GM12878 (cell line): ENCODE data around the gene ART4. TPM values are rescaled to one million over a fixed set of nuclear protein-coding genes. Genes with fewer than 3 reads are reported as not detected.

ENCODE experiments used
- ATAC-seq: fragments of 200-7000 bp; cut with Tn5 transposase; 3 replicates; pipeline ENCODE4 v1.9.1; 2020; ENCODE audit warnings: mild to moderate bottlenecking, moderate library complexity
- BruUV-seq: library from RNA; stranded (reverse); fragments of 400-500 nt; replicated peaks from 2 replicates; lab custom pipeline; 2021; lab: Mats Ljungman, UMichigan
- CTCF ChIA-PET: fragments of 300-600 bp; sonication (Branson Sonifier 250); formaldehyde crosslinking; extraction: SDS; loops from one replicate; lab custom pipeline; 2021; ENCODE audit warnings: inconsistent platforms; lab: Yijun Ruan, JAX
- POLR2A ChIA-PET: fragments of 350-600 bp; formaldehyde crosslinking; extraction: SDS; loops from one replicate; lab custom pipeline; 2021; ENCODE audit warnings: inconsistent platforms; lab: Charles Lee
- RAD21 ChIA-PET: fragments of 300-600 bp; sonication (Branson Sonifier 250); formaldehyde crosslinking; loops from one replicate; lab custom pipeline; 2023; ENCODE audit warnings: antibody characterized with exemption; ENCODE audit not compliant: unreplicated experiment; lab: Charles Lee
- SMC1A ChIA-PET: fragments of 300-600 bp; sonication (Branson Sonifier 250); formaldehyde crosslinking; loops from one replicate; lab custom pipeline; 2023; ENCODE audit not compliant: unreplicated experiment, uncharacterized antibody; lab: Charles Lee
- DNase-seq: peaks from one replicate; pipeline ENCODE4 v3.0.0-alpha.2; 2011; ENCODE audit warnings: low read depth, low spot score
- FAIRE-seq: peaks from 3 replicates; lab custom pipeline; 2011; peaks lifted over from hg19 to GRCh38; lab: Jason Lieb, UNC
- H2AFZ ChIP-seq: 2 replicates; pipeline ENCODE4 v1.6.0; 2011; ENCODE audit warnings: low read depth, low read length, control low read depth; ENCODE audit not compliant: control insufficient read depth
- H3K27ac ChIP-seq: 2 replicates; pipeline ENCODE4 v1.5.1; 2011; ENCODE audit warnings: control low read depth; ENCODE audit not compliant: control insufficient read depth, insufficient read depth
- H3K27me3 ChIP-seq, 2 experiments: replicated peaks in 1 of 2; 2 replicates each; pipeline versions ENCODE4 v1.6.0 to v1.6.1; 2011; ENCODE audit warnings: low read length in 1 of 2; ENCODE audit not compliant: control insufficient read depth in 2 of 2, insufficient read depth in 2 of 2
- H3K36me3 ChIP-seq, 2 experiments: 2 replicates each; pipeline ENCODE4 v1.5.1; 2011; ENCODE audit warnings: low read length in 1 of 2; ENCODE audit not compliant: control insufficient read depth in 2 of 2, insufficient read depth in 2 of 2
- H3K4me1 ChIP-seq: 2 replicates; pipeline ENCODE4 v1.6.1; 2011; ENCODE audit warnings: mild to moderate bottlenecking, low read length, moderate library complexity, mixed read lengths; ENCODE audit not compliant: control insufficient read depth, insufficient read depth
- H3K4me2 ChIP-seq: 2 replicates; pipeline ENCODE4 v1.6.0; 2011; ENCODE audit warnings: control low read depth; ENCODE audit not compliant: control insufficient read depth, insufficient read depth
- H3K4me3 ChIP-seq: fragments of 200-600 bp; sonication (generic); 2 replicates; pipeline ENCODE4 v1.5.1; 2016
- H3K79me2 ChIP-seq: 2 replicates; pipeline ENCODE4 v1.6.0; 2011; ENCODE audit warnings: low read length; ENCODE audit not compliant: control insufficient read depth, insufficient read depth
- H3K9ac ChIP-seq: 2 replicates; pipeline ENCODE4 v1.8.0; 2011; ENCODE audit warnings: low read length, control low read depth, mixed read lengths; ENCODE audit not compliant: control insufficient read depth, insufficient read depth
- H3K9me3 ChIP-seq: replicated peaks from 3 replicates; pipeline ENCODE4 v1.5.1; 2011; ENCODE audit warnings: mild to moderate bottlenecking, low read length; ENCODE audit not compliant: control insufficient read depth, insufficient read depth
- H4K20me1 ChIP-seq: 2 replicates; pipeline ENCODE4 v1.6.0; 2011; ENCODE audit not compliant: control insufficient read depth, insufficient read depth
- ASH2L ChIP-seq: fragments of 300-600, 200-600 bp; sonication (generic); IDR thresholded peaks from 2 replicates; pipeline ENCODE4 v1.6.1; 2017; ENCODE audit warnings: low read depth, mild to moderate bottlenecking, borderline replicate concordance
- BACH1 ChIP-seq: fragments of 450-650 bp; IDR thresholded peaks from 2 replicates; pipeline ENCODE4 v1.6.1; 2017; ENCODE audit warnings: mild to moderate bottlenecking, borderline replicate concordance
- BCL3 ChIP-seq: IDR thresholded peaks from 2 replicates; pipeline ENCODE4 v1.6.1; 2011; ENCODE audit warnings: borderline replicate concordance, low read depth, mild to moderate bottlenecking, moderate library complexity, low read length; ENCODE audit not compliant: insufficient read depth, poor library complexity, severe bottlenecking
- EED ChIP-seq: sonication (generic); IDR thresholded peaks from 2 replicates; pipeline ENCODE4 v1.6.1; 2016; ENCODE audit warnings: antibody characterized with exemption, low read depth
- ESRRA ChIP-seq: IDR thresholded peaks from 2 replicates; pipeline ENCODE4 v1.6.1; 2012; ENCODE audit warnings: mild to moderate bottlenecking, low read length, improper control_type of control experiment
- GATAD2B ChIP-seq: fragments of 450-650 bp; conservative IDR thresholded peaks from 2 replicates; pipeline ENCODE4 v1.6.1; 2017; ENCODE audit warnings: low read depth, mild to moderate bottlenecking, moderate library complexity
- KAT2A ChIP-seq: conservative IDR thresholded peaks from 2 replicates; pipeline ENCODE4 v1.6.1; 2011; ENCODE audit warnings: low read depth, low read length; ENCODE audit not compliant: control insufficient read depth
- MEF2A ChIP-seq: IDR thresholded peaks from 2 replicates; pipeline ENCODE4 v1.6.1; 2011; ENCODE audit warnings: low read depth, mild to moderate bottlenecking, low read length, moderate library complexity; ENCODE audit not compliant: insufficient read depth
- MEF2B ChIP-seq: fragments of 450-650 bp; IDR thresholded peaks from 2 replicates; pipeline ENCODE4 v1.6.1; 2018; ENCODE audit warnings: mild to moderate bottlenecking, moderate library complexity; ENCODE audit not compliant: partially characterized antibody, poor library complexity, severe bottlenecking
- MXI1 ChIP-seq: fragments of 150-350 bp; IDR thresholded peaks from 2 replicates; pipeline ENCODE4 v1.6.1; 2011; ENCODE audit warnings: low read depth, mild to moderate bottlenecking, inconsistent platforms, low read length, improper control_type of control experiment
- MYB ChIP-seq: fragments of 150-350 bp; IDR thresholded peaks from 2 replicates; pipeline ENCODE4 v1.6.1; 2014; ENCODE audit warnings: mild to moderate bottlenecking, low read depth, low read length, borderline replicate concordance
- NFYB ChIP-seq: IDR thresholded peaks from 2 replicates; pipeline ENCODE4 v1.6.1; 2011; ENCODE audit warnings: low read depth, mild to moderate bottlenecking, low read length, improper control_type of control experiment, moderate library complexity; ENCODE audit not compliant: insufficient read depth
- PAX5 ChIP-seq: IDR thresholded peaks from 2 replicates; pipeline ENCODE4 v1.6.1; 2011; ENCODE audit warnings: low read depth, low read length, borderline replicate concordance
- POLR2AphosphoS5 ChIP-seq: IDR thresholded peaks from 2 replicates; pipeline ENCODE4 v1.6.1; 2011; ENCODE audit warnings: mild to moderate bottlenecking, low read length, inconsistent platforms
- WRNIP1 ChIP-seq: IDR thresholded peaks from 2 replicates; pipeline ENCODE4 v1.6.1; 2011; ENCODE audit warnings: low read depth, low read length, improper control_type of control experiment, borderline replicate concordance
- YBX1 ChIP-seq: fragments of 450-650 bp; IDR thresholded peaks from 2 replicates; pipeline ENCODE4 v1.6.1; 2016; ENCODE audit warnings: antibody characterized with exemption
- ZNF687 ChIP-seq: fragments of 450-650 bp; IDR thresholded peaks from 2 replicates; pipeline ENCODE4 v1.6.1; 2017; ENCODE audit warnings: mild to moderate bottlenecking, moderate library complexity
- WGBS: methylation state at CpG from one replicate; pipeline ENCODE4 v1.1.6; 2016; ENCODE audit warnings: low lambda C conversion rate; ENCODE audit not compliant: insufficient replicate concordance, insufficient coverage; ENCODE audit errors: missing lambda C conversion rate; 5-methylcytosine and 5-hydroxymethylcytosine counted together
- in situ Hi-C: fragments of 300-500 bp; cut with MboI; formaldehyde crosslinking; loops from 9 replicates; pipeline ENCODE4 v1.14.3; 2018; ENCODE audit warnings: mixed read lengths
- intact Hi-C: fragments of 100-400 bp; cut with micrococcal nuclease; formaldehyde crosslinking; loops from one replicate; pipeline ENCODE4 v1.14.2; 2022; ENCODE audit not compliant: unreplicated experiment
- polyA plus RNA-seq, 11 experiments: library from polyadenylated mRNA; depleted of rRNA in 4 of 11; unstranded in 6 of 11; stranded (reverse) in 5 of 11; fragments of >200 nt; fragmentation: Nextera tagmentation in 4 of 11; fragmentation: Illumina TruSeq in 1 of 11; extraction: Ambion mirVana in 4 of 11; extraction: Trizol in 1 of 11; gene quantifications; 1 replicate in 1 of 11; 2 replicates in 10 of 11; pipeline versions ENCODE4 v1.2.1 to v1.2.3, GENCODE V29; 2011 to 2016; ENCODE audit warnings: inconsistent platforms in 2 of 11, missing spikeins in 2 of 11, low read depth in 1 of 11
- total RNA-seq, 4 experiments: library from RNA; depleted of rRNA in 3 of 4; stranded (reverse); fragments of >200 nt in 3 of 4; fragmentation: Illumina TruSeq in 1 of 4; extraction: Trizol in 1 of 4; gene quantifications; 2 replicates each; pipeline versions ENCODE4 v1.2.1 to v1.2.3, GENCODE V29; 2013 to 2021

Gene ART4
- total and polyA plus RNA-seq, 10 of the 15 experiments (the other 5 are each of a cell fraction or from before 2014, with no cell fraction given): 0.02 TPM; not detected in 9

GRCh38 chr12:14803011-14803829 is 40.1 kb downstream of the ART4 start, which contains the start of the genes C12orf60 and WBP11:
C12orf60 (plus strand) TSS chr12:14803670; CDS start chr12:14822936, 19,266 bp downstream.
WBP11 (minus strand) TSS chr12:14803478; CDS start chr12:14801383, 2,095 bp downstream.
- no peaks in the 10 kb centered on the region for H3K9me3 ChIP-seq
- peak within 1 kb of the TSS; percentile 98 for H3K4me3 ChIP-seq
- in situ Hi-C loops: no loop called here
- peaks cover 52% of the 10 kb centered on the region for H3K79me2 ChIP-seq
- POLR2A ChIA-PET: interaction anchor here (0.6 to 4.6 kb wide), 11 partner anchors 8 to 154 kb away, joined by 3 to 41 read pairs (median 4); a partner anchor contains a TSS
- TSS peak; percentile 70 for BruUV-seq
- H4K20me1 ChIP-seq: no peaks in the 10 kb centered on the region
- H2AFZ ChIP-seq: peak within 1 kb of the TSS; percentile 94
- H3K27ac ChIP-seq: peak within 1 kb of the TSS; percentile 86
- ATAC-seq (peak; percentile 99), DNase-seq (peak; percentile 98), FAIRE-seq (peak; percentile 100)
- peaks cover 3% of the 10 kb centered on the region; the same call in 1 of the 2 replicates for H3K4me1 ChIP-seq
- peaks cover 3% of the 10 kb centered on the region in 2 experiments; a peak in 3 of 4 replicates for H3K36me3 ChIP-seq
- SMC1A ChIA-PET: interaction anchor here (0.5 to 7.2 kb wide), 16 partner anchors 8 to 1948 kb away, joined by 3 to 52 read pairs (median 5); a partner anchor contains a TSS
- peak within 1 kb of the TSS; percentile 89 for H3K4me2 ChIP-seq
- peak within 1 kb of the TSS; percentile 82 for H3K9ac ChIP-seq
- intact Hi-C loops: loop anchor here (2.0 kb wide), 1 partner anchor 28 kb away; a partner anchor contains a TSS
- RAD21 ChIA-PET: interaction anchor here (0.8 to 7.4 kb wide), 8 partner anchors 8 to 159 kb away, joined by 3 to 89 read pairs (median 4); partner anchors contain the start of gene ARHGDIB
- under 1% methylated on average over 50 of the region's 50 CpGs for WGBS
- H3K27me3 ChIP-seq: no peaks in the 10 kb centered on the region
- CTCF ChIA-PET: interaction anchor here (0.6 to 5.5 kb wide), 13 partner anchors 8 to 198 kb away, joined by 3 to 38 read pairs (median 3); a partner anchor contains a TSS
- TF ChIP-seq MYB: no peak
- TF ChIP-seq WRNIP1: no peak
- TF ChIP-seq YBX1: no peak
- TF ChIP-seq POLR2AphosphoS5: peak; percentile 95
- TF ChIP-seq PAX5: 0 out of 2 replicates have a peak, but pooled peaks have one; percentile 17
- no peak for TF ChIP-seq MEF2A
- no peak for TF ChIP-seq MEF2B
- peak; percentile 94 for TF ChIP-seq NFYB
- peak; percentile 63 for TF ChIP-seq GATAD2B
- no peak for TF ChIP-seq EED
- 0 out of 2 replicates have a peak, but pooled peaks have one; percentile 22 for TF ChIP-seq ZNF687
- TF ChIP-seq BCL3: no peak
- no peak for TF ChIP-seq MXI1
- 0 out of 2 replicates have a peak, but pooled peaks have one; percentile 46 for TF ChIP-seq BACH1
- TF ChIP-seq ASH2L: peak; percentile 88; the same call in 1 of the 2 replicates
- no peak for TF ChIP-seq KAT2A
- TF ChIP-seq ESRRA: no peak
